Mesenchymal stem cell (in vitro differentiated cells and primary cell): ENCODE data around the gene ATG4B.

Experiments used
- DNase-seq: peaks from one replicate; pipeline ENCODE4 v3.0.0-alpha.2; 2013
- H2AFZ ChIP-seq: one replicate; pipeline ENCODE4 v1.6.1; 2013; ENCODE audit warnings: low read depth, mild to moderate bottlenecking, control low read depth, inconsistent platforms, low read length, moderate library complexity
- H2AK5ac ChIP-seq: 2 replicates; pipeline ENCODE4 v1.6.1; 2013; ENCODE audit warnings: low read length, moderate library complexity, mild to moderate bottlenecking, inconsistent platforms; ENCODE audit not compliant: severe bottlenecking
- H2BK120ac ChIP-seq: one replicate; pipeline ENCODE4 v1.6.1; 2013; ENCODE audit warnings: low read depth, mild to moderate bottlenecking, inconsistent platforms, low read length, moderate library complexity
- H2BK12ac ChIP-seq, 2 experiments: one replicate each; pipeline ENCODE4 v1.6.1; 2013; ENCODE audit warnings: inconsistent platforms in 2 of 2, low read length in 2 of 2, mild to moderate bottlenecking in 2 of 2, moderate library complexity in 2 of 2, control low read depth in 1 of 2
- H2BK15ac ChIP-seq: one replicate; pipeline ENCODE4 v1.6.1; 2013; ENCODE audit warnings: mild to moderate bottlenecking, low read depth, inconsistent platforms; ENCODE audit not compliant: poor library complexity, severe bottlenecking
- H2BK5ac ChIP-seq: 2 replicates; pipeline ENCODE4 v1.6.1; 2013; ENCODE audit warnings: low read depth, mild to moderate bottlenecking, low read length, control low read depth, inconsistent platforms; ENCODE audit not compliant: poor library complexity, severe bottlenecking
- H3K14ac ChIP-seq, 2 experiments: one replicate each; pipeline ENCODE4 v1.6.1; 2013; ENCODE audit warnings: inconsistent platforms in 2 of 2, low read length in 2 of 2, control low read depth in 1 of 2, mild to moderate bottlenecking in 1 of 2, moderate library complexity in 1 of 2
- H3K18ac ChIP-seq, 2 experiments: one replicate each; pipeline ENCODE4 v1.6.1; 2013; ENCODE audit warnings: inconsistent platforms in 2 of 2, low read length in 2 of 2, control low read depth in 1 of 2, low read depth in 1 of 2, mild to moderate bottlenecking in 1 of 2
- H3K23ac ChIP-seq, 2 experiments: one replicate each; pipeline ENCODE4 v1.6.1; 2013; ENCODE audit warnings: inconsistent platforms in 2 of 2, low read length in 2 of 2, mild to moderate bottlenecking in 2 of 2, moderate library complexity in 2 of 2, control low read depth in 1 of 2
- H3K27ac ChIP-seq: 2 replicates; pipeline ENCODE4 v1.5.1; 2013; ENCODE audit warnings: mild to moderate bottlenecking, moderate library complexity, low read length, control low read depth, inconsistent platforms; ENCODE audit not compliant: poor library complexity, severe bottlenecking
- H3K27me3 ChIP-seq, 2 experiments: 2 replicates each; pipeline versions ENCODE4 v1.6.1 to v1.7.0; 2013; ENCODE audit warnings: low read length in 2 of 2, mild to moderate bottlenecking in 2 of 2, moderate library complexity in 2 of 2, control low read depth in 1 of 2, inconsistent platforms in 1 of 2; ENCODE audit not compliant: control insufficient read depth in 1 of 2, insufficient read depth in 1 of 2
- H3K36me3 ChIP-seq, 2 experiments: 2 replicates each; pipeline versions ENCODE4 v1.6.1 to v1.7.0; 2013; ENCODE audit warnings: low read length in 2 of 2, control low read depth in 1 of 2, inconsistent platforms in 1 of 2, low read depth in 1 of 2, mild to moderate bottlenecking in 1 of 2; ENCODE audit not compliant: insufficient read depth in 2 of 2, control insufficient read depth in 1 of 2
- H3K4ac ChIP-seq, 2 experiments: one replicate each; pipeline ENCODE4 v1.6.1; 2013; ENCODE audit warnings: inconsistent platforms in 2 of 2, low read length in 2 of 2, mild to moderate bottlenecking in 2 of 2, moderate library complexity in 2 of 2, control low read depth in 1 of 2, low read depth in 1 of 2
- H3K4me1 ChIP-seq: 2 replicates; pipeline ENCODE4 v1.6.1; 2013; ENCODE audit warnings: low read depth, low read length, control low read depth; ENCODE audit not compliant: control insufficient read depth, insufficient read depth
- H3K4me2 ChIP-seq: 2 replicates; pipeline ENCODE4 v1.6.1; 2013; ENCODE audit warnings: low read length, mild to moderate bottlenecking, inconsistent platforms; ENCODE audit not compliant: poor library complexity, severe bottlenecking
- H3K4me3 ChIP-seq, 2 experiments: 2 replicates each; pipeline versions ENCODE4 v1.5.1 to v1.7.0; 2013; ENCODE audit warnings: low read length in 2 of 2, mild to moderate bottlenecking in 2 of 2, control low read depth in 1 of 2, low read depth in 1 of 2; ENCODE audit not compliant: insufficient read depth in 1 of 2
- H3K79me1 ChIP-seq: replicated peaks from 2 replicates; pipeline ENCODE4 v1.6.1; 2013; ENCODE audit warnings: mild to moderate bottlenecking, control low read depth, low read length, inconsistent platforms; ENCODE audit not compliant: poor library complexity, severe bottlenecking
- H3K9ac ChIP-seq: 2 replicates; pipeline ENCODE4 v1.7.0; 2013; ENCODE audit warnings: mild to moderate bottlenecking, low read length, moderate library complexity
- H3K9me3 ChIP-seq: 2 replicates; pipeline ENCODE4 v1.7.0; 2013; ENCODE audit warnings: mild to moderate bottlenecking, low read length; ENCODE audit not compliant: control insufficient read depth
- H4K8ac ChIP-seq: one replicate; pipeline ENCODE4 v1.6.1; 2013; ENCODE audit warnings: inconsistent platforms, mild to moderate bottlenecking, low read length, moderate library complexity
- H4K91ac ChIP-seq: one replicate; pipeline ENCODE4 v1.6.1; 2013; ENCODE audit warnings: mild to moderate bottlenecking, low read length, inconsistent platforms
- WGBS: methylation state at CpG from one replicate; pipeline ENCODE4 v1.1.7; 2013; ENCODE audit warnings: mixed read lengths; 5-methylcytosine and 5-hydroxymethylcytosine counted together

The ATG4B gene

GRCh38 chr2:241653210-241653750 is 15.8 kb downstream of the ATG4B start:
- Histone ChIP-seq H3K79me1 (peaks cover 45% of the 10 kb centered on the region), H2AFZ (no peak overlapping the region), H3K27ac (no peak overlapping the region), H2BK12ac (no peak overlapping the region), H3K36me3 (peaks cover 63 to 64% of the 10 kb centered on the region in 2 experiments), H3K4me2 (no peak overlapping the region), H2BK15ac (no peak overlapping the region), H4K91ac (no peak overlapping the region), H3K4me3 (no peak overlapping the region), H4K8ac (no peak overlapping the region), H2BK120ac (no peak overlapping the region), H3K23ac (no peak overlapping the region), H3K4ac (no peak overlapping the region), H3K4me1 (peaks cover 13% of the 10 kb centered on the region), H3K14ac (no peak overlapping the region), H3K9me3 (no peaks in the 10 kb centered on the region), H3K18ac (no peak overlapping the region), H2BK5ac (no peak overlapping the region), H2AK5ac (no peak overlapping the region), H3K9ac (no peak overlapping the region), H3K27me3 (no peaks in the 10 kb centered on the region)
- 95% methylated on average over 13 of the region's 13 CpGs for WGBS
- no peak for DNase-seq

DNA sequence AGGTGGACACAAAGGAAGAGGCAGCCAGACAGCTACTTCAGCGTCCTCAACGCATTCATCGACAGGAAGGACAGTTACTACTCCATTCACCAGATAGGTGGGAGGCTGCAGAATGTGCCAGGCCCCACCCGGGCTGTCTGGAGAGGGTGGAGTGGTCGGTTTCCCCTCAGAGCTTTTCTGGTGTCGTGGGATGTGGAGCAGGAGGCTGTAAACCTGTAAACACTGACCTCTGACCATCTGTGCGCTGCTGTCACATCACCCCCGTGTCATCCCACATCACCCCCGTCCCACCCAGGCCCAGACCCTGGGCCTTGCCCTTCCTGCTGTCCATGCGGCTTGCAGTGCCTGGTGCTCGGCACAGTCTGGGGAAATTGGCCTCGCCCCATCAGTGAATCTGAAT is 17.1 kb downstream of the ATG4B start:
- H3K27ac ChIP-seq, result no peak overlapping the region
- WGBS, result 96% methylated on average over 11 of the region's 12 CpGs
- no peak overlapping the region for H4K91ac ChIP-seq
- no peak overlapping the region for H2BK12ac ChIP-seq
- no peak overlapping the region for H3K18ac ChIP-seq
- no peak overlapping the region for H3K4ac ChIP-seq
- H2BK5ac ChIP-seq, result no peak overlapping the region
- H3K4me1 ChIP-seq, result peaks cover 9% of the 10 kb centered on the region
- no peak overlapping the region for H3K4me3 ChIP-seq
- no peak overlapping the region for H3K4me2 ChIP-seq
- no peak overlapping the region for H3K9ac ChIP-seq
- no peak overlapping the region for H3K14ac ChIP-seq
- no peak overlapping the region for H2AFZ ChIP-seq
- H3K36me3 ChIP-seq, result peaks cover 75 to 77% of the 10 kb centered on the region in 2 experiments
- H2BK15ac ChIP-seq, result no peak overlapping the region
- no peak for DNase-seq
- peaks cover 40% of the 10 kb centered on the region for H3K79me1 ChIP-seq
- no peak overlapping the region for H4K8ac ChIP-seq
- H3K23ac ChIP-seq, result no peak overlapping the region
- H3K27me3 ChIP-seq, result no peaks in the 10 kb centered on the region
- no peak overlapping the region for H2AK5ac ChIP-seq
- H2BK120ac ChIP-seq, result no peak overlapping the region
- no peaks in the 10 kb centered on the region for H3K9me3 ChIP-seq

GRCh38 chr2:241655516-241656189 is 18.2 kb downstream of the ATG4B start:
- Histone ChIP-seq H3K23ac (no peak overlapping the region), H3K4me3 (no peak overlapping the region), H2BK15ac (no peak overlapping the region), H2BK120ac (no peak overlapping the region), H3K4me1 (peaks cover 6% of the 10 kb centered on the region), H4K91ac (no peak overlapping the region), H3K27ac (no peak overlapping the region), H2BK5ac (no peak overlapping the region), H3K79me1 (peaks cover 35% of the 10 kb centered on the region), H3K9ac (no peak overlapping the region), H3K27me3 (no peaks in the 10 kb centered on the region), H2AFZ (no peak overlapping the region), H2AK5ac (no peak overlapping the region), H3K18ac (no peak overlapping the region), H3K36me3 (peaks cover 80 to 87% of the 10 kb centered on the region in 2 experiments), H4K8ac (no peak overlapping the region), H3K14ac (no peak overlapping the region), H2BK12ac (no peak overlapping the region), H3K4me2 (no peak overlapping the region), H3K9me3 (no peaks in the 10 kb centered on the region), H3K4ac (no peak overlapping the region)
- no peak for DNase-seq
- WGBS, result 98% methylated on average over 17 of the region's 17 CpGs

- peaks cover 38% of the 10 kb centered on the region for H3K79me1 ChIP-seq
- peaks cover 85 to 87% of the 10 kb centered on the region in 2 experiments for H3K36me3 ChIP-seq
- no peak overlapping the region for H3K14ac ChIP-seq
- H2BK5ac ChIP-seq, result no peak overlapping the region
- H3K27me3 ChIP-seq, result no peaks in the 10 kb centered on the region
- peaks cover 9% of the 10 kb centered on the region for H3K4me1 ChIP-seq
- H2AK5ac ChIP-seq, result no peak overlapping the region
- H3K4ac ChIP-seq, result no peak overlapping the region
- H3K27ac ChIP-seq, result no peak overlapping the region
- H3K4me2 ChIP-seq, result no peak overlapping the region
- DNase-seq, result no peak
- WGBS, result 96% methylated on average over 13 of the region's 13 CpGs
- no peak overlapping the region for H3K4me3 ChIP-seq
- no peaks in the 10 kb centered on the region for H3K9me3 ChIP-seq
- no peak overlapping the region for H3K23ac ChIP-seq
- no peak overlapping the region for H4K8ac ChIP-seq
- no peak overlapping the region for H3K9ac ChIP-seq
- no peak overlapping the region for H4K91ac ChIP-seq
- no peak overlapping the region for H2BK120ac ChIP-seq
- no peak overlapping the region for H3K18ac ChIP-seq
- no peak overlapping the region for H2BK12ac ChIP-seq
- H2AFZ ChIP-seq, result no peak overlapping the region
- H2BK15ac ChIP-seq, result no peak overlapping the region
Observed at GRCh38 chr2:241656190-241656741, 18.8 kb downstream of the ATG4B start.
